CMK (cell line): ENCODE data around the gene ACSF3.

Experiments
- DNase-seq: peaks from one replicate; pipeline ENCODE4 v3.0.0-alpha.2; 2010; ENCODE audit warnings: low read depth

ACSF3 gene

DNA sequence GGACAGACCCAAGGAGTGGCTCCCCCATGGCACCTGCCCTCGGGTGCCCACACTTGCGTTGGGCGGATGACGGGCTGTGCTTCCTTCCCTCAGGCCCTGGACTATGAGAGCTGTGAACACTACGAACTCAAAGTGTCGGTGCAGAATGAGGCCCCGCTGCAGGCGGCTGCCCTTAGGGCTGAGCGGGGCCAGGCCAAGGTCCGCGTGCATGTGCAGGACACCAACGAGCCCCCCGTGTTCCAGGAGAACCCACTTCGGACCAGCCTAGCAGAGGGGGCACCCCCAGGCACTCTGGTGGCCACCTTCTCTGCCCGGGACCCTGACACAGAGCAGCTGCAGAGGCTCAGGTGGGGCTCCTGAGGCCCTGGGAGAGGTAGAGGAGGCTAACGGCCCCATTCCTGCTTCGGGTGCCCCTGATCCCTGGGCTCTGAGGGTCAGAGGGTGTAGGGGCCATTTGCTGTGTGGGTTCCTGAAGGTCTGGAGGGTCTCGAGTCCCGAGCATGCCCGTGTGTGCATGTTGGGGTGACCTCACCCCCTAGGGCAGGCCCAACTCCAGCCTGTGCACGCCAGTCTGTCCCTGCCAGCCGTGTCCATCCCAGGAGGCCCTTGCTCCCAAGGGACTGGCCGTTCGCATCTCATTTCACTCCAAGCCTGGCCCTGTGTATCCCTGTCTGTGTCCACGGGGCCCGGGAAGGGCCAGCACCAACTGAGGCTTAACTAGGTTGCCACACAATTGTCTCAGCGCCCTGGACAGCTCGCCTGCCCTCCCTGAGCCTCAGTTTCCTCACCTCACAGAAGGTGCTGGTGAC is 96.7 kb downstream of the ACSF3 start:
- DNase-seq: no peak

DNA sequence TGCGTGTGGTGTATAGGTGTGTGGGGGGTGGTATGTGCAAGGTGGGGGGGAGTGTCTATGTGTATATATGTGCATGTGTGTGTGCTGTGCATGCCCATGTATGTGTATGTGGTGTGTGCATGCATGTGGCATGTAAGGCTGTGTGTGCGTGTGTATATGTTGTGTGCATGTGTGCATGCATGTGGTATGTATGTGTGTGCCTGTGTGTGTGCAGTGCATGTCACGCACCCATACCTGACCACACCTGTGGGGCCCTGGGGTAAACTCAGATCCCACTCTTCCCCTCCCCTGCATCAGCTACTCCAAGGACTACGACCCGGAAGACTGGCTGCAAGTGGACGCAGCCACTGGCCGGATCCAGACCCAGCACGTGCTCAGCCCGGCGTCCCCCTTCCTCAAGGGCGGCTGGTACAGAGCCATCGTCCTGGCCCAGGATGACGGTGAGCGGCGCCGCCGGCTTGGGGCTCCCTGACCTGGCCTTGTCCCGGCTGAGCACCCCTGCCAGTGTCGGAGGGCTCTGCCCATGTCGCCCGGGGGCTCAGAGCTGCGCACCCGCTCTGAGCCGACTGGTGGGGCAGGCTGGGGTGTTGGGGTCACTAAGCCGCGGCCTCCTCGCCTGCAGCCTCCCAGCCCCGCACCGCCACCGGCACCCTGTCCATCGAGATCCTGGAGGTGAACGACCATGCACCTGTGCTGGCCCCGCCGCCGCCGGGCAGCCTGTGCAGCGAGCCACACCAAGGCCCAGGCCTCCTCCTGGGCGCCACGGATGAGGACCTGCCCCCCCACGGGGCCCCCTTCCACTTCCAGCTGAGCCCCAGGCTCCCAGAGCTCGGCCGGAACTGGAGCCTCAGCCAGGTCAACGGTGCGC is 97.6 kb downstream of the ACSF3 start:
- DNase-seq: no peak

DNA sequence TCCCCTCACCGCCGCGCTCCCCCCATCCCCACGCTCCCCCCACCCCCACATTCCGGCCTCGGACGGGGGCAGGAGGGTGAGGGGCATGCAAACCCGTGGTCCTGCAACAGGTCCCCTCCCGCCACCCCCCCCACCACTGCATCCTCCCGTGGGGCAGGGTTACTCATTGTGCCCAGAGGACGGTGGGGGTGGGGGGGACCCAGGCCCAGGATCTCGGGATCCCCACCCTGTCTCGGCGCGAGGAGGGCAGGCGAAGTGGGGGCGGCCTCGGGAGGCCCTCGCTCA is 98.2 kb downstream of the ACSF3 start:
- no peak for DNase-seq

DNA sequence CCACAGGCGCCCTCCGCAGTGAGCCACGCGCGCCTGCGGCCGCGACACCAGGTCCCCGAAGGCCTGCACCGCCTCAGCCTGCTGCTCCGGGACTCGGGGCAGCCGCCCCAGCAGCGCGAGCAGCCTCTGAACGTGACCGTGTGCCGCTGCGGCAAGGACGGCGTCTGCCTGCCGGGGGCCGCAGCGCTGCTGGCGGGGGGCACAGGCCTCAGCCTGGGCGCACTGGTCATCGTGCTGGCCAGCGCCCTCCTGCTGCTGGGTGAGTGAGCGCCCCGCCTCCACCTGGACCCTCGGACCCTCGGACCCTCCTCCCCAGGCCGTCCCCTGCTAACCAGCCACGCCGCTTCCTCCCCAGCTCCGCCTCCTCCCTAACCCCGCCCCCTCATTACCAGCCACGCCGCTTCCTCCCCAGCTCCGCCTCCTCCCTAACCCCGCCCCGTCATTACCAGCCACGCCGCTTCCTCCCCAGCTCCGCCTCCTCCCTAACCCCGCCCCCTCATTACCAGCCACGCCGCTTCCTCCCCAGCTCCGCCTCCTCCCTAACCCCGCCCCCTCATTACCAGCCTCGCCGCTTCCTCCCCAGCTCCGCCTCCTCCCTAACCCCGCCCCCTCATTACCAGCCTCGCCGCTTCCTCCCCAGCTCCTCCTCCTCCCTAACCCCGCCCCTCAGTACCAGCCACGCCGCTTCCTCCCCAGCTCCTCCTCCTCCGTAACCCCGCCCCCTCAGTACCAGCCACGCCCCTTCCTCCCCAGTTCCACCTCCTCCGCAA is 98.7 kb downstream of the ACSF3 start:
- DNase-seq: peak; percentile 90

DNA sequence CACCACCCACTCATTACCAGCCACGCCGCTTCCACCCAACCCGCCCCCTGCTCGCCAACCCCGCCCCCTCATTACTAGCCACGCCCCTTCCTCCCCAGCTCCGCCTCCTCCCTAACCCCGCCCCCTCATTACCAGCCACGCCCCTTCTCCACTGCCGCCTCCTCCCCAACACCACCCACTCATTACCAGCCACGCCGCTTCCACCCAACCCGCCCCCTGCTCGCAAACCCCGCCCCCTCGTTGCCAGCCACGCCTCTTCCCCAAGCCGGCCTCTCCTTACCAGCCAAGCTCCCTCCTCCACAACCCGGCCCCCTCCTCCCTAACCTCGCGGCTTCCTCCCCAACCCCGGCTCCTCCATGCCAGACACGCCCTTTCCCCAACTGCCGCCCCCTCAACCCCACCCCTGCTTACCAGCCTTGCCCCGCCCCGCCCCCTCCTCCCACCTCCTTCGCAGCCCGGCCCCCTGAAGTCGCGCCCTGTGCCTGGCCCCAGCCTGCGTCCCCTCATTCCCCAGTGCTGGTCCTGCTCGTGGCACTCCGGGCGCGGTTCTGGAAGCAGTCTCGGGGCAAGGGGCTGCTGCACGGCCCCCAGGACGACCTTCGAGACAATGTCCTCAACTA is 99.4 kb downstream of the ACSF3 start:
- DNase-seq: peak; percentile 94

DNA sequence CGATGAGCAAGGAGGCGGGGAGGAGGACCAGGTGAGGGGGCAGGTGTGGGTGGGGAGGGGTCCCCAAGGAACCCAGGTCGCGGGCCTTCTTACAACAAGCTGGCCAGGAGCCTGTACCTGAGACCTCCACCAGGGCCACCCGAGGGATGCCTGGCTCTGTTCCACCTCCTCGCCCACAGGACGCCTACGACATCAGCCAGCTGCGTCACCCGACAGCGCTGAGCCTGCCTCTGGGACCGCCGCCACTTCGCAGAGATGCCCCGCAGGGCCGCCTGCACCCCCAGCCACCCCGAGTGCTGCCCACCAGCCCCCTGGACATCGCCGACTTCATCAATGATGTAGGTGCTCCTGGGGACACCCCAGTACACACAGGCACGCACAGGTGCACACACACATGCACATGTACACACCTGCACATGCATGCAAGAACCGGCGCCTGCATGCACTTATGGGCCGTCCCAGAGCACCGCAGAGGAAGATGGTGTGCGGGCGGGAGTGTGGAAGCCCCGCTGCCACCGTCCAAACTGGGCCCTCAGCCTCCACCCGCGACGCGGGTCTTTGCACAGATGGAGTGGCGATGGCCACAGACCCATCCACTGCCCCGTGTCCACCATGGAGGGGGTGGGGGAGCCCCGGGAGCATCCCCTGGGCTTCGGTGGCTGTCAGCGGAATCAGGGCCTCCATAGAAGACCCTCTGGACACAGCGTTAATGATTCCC is 100.1 kb downstream of the ACSF3 start:
- no peak for DNase-seq

DNA sequence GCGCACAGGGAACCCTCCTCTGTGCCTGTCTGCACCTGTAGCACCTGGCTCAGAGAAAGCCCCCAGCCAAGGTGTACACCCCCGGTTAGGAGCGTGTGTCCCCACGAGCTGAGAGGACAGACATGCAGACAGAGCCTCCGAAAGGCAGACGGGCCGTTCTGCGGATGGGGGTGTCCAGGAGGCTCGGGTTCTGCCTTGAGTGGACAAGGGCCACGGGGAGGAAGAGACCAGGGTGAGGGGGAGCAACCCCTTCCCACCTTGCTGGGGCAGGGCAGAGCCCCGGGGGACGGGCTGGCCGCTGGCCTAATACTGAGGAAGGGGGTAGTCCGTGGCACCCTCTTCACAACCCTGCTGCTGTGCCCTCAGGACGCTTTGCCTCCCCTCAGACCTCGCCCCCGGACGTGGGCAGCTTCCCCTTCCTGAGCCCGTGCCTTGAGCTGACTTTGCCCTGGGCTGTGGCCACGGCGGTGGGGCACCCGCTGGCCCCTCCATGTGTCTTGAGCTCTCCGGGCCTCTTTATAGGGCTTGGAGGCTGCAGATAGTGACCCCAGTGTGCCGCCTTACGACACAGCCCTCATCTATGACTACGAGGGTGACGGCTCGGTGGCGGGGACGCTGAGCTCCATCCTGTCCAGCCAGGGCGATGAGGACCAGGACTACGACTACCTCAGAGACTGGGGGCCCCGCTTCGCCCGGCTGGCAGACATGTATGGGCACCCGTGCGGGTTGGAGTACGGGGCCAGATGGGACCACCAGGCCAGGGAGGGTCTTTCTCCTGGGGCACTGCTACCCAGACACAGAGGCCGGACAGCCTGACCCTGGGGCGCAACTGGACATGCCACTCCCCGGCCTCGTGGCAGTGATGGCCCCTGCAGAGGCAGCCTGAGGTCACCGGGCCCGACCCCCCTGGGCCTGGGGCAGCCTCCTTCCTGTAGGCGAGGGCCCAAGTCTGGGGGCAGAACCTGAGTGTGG is 101.0 kb downstream of the ACSF3 start:
- no peak for DNase-seq

DNA sequence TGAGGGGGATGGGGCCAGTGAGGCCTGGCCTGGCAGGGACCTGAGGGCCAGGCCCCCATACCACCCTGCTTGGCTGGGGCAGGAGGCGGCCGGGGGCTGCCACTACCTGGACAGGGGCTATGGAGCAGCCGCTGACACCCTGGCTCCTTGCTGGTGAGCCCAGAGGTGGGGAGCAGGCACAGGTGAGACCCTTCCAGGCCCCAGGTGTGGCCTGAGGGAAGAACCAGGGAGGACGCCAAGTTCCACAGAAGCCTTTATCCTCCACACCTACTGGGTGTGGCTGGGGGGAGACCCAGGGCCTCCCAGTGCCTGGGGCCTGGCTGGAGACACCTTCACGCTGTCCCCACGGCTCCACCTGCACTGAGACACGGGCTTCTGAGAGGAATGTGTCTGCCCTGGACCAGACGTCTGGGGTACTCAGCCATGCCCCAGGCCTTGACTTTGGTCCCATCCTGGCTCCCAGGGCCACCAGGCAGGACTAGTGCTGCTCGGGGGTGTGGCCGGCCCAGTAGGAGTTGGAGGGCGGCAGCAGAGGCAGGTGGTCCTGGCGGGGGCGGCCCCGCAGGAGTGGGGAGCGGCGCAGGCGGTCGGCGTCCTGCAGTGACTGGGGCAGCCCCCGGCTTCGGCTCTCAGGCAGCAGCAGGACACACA is 102.0 kb downstream of the ACSF3 start:
- DNase-seq: no peak

DNA sequence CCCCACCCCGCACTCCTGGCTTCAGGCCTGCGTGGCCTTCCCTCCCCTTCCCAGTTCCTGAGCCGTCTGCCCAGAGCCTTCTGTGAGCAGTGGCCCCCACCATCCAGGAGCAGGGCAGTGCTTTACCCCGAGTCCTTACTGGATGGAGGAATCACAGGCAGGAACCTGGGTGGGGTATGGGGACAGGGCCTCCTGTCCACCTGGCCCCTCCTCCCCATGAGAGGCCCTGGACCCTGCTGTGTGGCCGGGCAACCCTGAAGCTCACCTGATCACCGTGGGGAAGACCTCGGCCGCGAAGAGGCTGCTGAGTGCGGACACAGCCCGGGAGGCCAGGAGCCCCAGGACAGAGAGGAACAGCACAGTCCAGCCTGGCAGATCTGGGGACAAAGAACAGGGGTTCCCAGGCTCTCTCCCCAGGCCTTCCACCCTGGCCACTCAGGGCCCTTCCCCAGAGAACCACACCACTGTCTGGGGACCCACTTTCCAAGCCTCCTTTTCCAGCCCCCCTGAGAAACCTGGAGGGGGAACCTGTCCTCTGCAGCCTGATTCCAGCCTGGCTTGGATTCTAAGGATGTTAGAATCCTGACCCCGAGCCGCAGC is 103.5 kb downstream of the ACSF3 start:
- DNase-seq: no peak

DNA sequence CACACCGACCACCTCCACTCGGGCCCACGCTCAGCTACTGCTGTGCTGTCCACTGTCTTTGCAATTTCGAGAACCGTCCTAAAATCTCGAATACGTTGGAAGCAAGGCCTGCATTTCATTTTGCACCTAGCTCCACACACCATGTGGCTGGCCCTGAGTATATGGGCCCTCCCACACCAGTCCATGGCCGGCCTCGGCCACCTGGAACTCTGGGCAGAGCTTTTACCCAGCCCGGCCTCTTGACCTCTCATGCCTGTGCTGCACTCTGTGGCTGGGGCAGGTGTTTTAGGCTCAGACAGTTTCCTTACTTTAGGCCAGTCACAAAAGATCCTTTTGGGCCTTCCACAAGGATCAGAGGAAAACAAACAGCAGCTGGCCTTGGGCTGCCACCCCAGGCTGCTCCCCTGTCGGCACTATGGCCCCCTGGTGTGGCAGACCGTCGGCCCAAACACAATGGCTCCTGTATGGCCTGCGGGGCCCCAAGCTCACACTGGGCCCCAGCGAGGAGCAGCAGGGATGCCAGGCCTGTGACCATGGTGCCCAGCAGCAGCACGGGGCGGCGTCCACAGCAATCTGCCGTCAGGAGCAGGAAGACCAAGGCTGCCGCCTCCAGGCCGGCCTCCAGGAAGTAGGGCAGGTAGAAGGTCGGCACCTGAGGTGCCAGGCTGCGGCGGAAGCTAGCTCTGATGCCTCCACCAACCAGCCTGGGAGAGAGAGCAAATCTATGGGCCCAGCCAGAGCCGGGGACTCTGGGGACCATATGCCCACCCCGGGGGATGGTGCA is 104.2 kb downstream of the ACSF3 start:
- DNase-seq: no peak

DNA sequence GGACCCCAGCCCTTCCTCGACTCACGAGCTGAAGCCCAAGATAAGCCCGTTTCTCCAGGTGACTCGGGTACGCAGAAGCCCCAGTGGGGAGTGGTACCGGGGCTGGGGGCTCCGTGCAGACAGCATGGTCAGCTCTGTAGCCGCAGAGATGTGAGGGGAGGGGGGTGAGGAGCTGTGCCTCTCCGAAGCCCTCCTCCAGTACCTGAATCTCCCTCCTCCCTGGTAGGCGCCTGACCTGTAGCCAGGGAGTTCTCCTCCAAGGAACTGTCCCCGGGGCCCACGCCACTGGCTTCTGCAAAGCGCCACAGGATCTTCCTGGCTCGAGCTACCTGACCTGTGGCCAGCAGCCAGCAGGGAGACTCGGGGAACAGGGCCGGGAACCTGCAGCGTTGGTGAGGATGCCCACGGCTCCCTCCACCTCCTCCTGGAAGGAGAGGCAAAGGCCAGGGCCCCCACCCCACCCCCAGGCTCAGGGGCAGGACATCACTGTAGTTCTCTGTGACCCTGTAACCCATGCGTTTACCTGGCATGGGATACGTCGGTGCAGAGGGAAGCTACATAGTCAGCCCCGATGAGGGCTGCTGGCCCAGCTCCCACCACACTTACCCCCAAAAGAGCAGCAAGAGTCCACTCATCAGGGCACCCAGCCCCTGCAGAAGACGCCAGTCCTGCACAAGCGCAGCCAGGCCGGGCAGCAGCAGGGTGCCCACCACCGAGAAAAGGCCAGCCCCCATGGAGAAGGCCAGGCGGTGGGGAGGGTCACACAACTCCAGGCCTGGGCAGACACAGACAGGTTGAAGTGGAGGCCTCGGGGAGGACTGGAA is 105.0 kb downstream of the ACSF3 start:
- no peak for DNase-seq

DNA sequence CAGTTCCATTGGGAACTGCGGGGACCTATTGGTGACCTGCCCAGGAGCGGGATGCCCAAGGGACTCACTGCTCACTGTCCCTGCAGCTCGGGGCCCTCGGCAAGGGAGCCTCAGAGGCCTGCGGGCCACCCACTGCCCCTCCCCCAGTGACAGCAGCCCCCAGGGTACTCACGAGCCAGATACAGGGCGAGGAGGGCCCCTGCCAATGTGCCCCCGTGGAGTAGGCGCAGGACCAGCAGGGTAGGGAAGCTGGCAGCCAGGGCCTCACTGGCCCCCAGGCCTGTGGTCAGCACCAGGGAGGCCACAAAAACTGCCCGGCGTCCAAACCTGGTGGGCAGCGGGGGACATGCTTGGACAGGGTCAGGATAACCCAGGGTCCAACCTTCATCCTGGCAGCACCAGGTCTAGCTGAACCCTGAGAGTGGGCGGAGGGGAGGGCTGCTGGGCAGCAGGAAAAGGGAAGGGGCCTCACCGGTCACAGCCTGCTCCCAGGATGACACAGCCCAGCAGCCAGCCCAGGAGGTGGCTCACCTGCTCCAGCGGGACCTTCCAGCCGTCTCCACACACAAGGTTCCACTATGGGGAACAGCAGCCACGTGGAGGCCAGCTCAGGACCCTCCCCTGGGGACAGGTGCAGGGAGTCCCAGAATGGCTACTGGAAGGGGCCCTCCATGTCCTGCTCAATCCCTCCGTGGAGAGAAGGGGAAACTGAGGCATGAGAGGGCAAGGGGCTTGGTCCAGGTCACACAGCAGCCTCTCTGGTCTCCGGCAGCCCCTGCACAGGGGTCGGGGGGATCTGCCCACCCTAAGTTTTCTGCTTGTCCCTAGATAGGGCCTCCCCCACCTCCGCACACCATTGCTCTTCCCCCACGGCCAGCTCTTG is 105.8 kb downstream of the ACSF3 start:
- no peak for DNase-seq

DNA sequence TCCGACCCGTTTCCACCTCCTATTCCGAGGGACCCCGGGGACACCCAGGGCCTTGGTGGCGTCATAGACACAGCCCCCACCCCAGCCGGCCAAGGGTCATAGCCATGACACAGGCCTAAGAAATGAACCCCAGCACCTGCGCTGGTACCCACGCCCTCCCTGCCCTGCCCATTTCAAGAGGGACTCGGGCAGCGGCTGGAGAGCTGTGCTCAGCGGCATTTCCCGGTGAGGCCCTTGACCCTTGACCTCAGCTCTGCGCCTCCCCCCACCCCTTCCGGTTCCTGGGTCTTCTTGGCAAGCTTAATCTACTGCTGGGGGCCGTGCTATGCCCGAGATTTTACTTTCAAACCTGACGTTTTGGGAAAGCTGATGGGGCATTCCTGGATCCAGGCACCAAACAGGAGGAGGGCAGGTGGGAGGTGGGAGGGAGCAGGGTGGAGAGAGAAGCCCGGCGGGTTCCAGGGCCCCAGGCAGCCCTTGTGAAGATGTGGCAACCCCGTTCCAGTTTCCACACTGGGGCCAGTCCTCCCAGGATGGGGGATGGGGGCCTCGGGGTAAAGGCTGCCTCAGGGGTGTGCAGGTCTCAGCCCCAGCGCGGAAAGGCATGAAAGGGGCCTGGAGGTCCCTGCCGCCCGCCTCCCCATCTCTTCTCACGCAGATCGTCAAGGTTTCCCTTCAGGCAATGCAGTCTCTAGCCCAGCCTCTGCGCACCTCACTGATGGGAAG is 106.6 kb downstream of the ACSF3 start, which contains the start of gene SLC22A31:
Gene SLC22A31, minus strand, starts transcription at position 414 of the 726 bp plus-strand sequence. Its CDS starts 36 bp downstream, at position 378.
- DNase-seq: no peak

DNA sequence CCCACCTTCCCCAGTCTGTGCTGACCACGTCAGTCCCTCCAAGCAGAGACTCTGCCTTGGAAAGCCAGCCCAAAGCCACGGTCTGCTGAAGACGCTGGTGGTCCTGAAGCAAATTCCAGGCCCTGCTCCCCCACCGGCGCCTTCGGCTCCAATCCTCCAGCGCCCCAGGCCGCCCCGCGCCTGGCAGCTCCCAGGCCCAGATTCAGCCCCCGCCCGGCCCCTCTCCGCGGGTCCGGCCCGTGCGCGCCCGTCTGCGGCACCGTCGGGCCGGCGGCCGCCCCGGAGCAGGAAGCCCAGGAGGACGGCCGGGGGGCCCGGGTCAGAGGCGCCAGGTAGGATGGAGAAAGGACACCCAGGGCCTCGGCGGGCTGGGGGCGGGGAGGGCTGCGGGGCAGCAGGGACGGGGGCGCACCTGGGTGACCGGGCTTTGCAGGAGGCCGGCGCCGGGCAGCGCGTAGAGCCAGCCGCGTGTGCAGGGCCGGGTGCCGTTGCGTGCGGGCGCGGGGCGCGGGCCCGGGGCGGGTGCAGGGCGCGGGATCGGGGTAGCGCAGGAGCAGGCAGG is 107.3 kb downstream of the ACSF3 start:
- DNase-seq: no peak
